Activated T-cell treated with anti-CD3 and anti-CD28 coated beads for 1 hour (primary cell): ENCODE results near the gene PPP1R1A.

Experiments used
- DNase-seq: peaks from one replicate; pipeline ENCODE4 v3.0.0-alpha.2; 2020; ENCODE audit warnings: low read depth

PPP1R1A gene

GRCh38 chr12:54535474-54535873 lies 53.0 kb downstream of the PPP1R1A start:
- DNase-seq, result no peak

- DNase-seq, result no peak
Measured at GRCh38 chr12:54529581-54529980, 58.9 kb downstream of the PPP1R1A start.
